ENCODE measurements around the gene PRDM15. TPM values are rescaled to one million over a fixed set of nuclear protein-coding genes. Genes with fewer than 3 reads are reported as not detected.

The PRDM15 gene
- total RNA-seq, 1 donor from 2014 or later: 10.2 TPM

GRCh38 chr21:41767606-41768436, 111.3 kb downstream of the PRDM15 start:
- H3K27me3 Mint-ChIP-seq (ENCODE audit: unreplicated experiment): peaks cover 15% of the 10 kb centered on the region
- peaks cover 2% of the 10 kb centered on the region for H3K9me3 Mint-ChIP-seq (ENCODE audit: unreplicated experiment)
- peak overlapping the region; percentile 89 for H3K4me3 Mint-ChIP-seq (ENCODE audit: unreplicated experiment)
- DNase-seq: no peak
- H3K36me3 Mint-ChIP-seq (ENCODE audit: unreplicated experiment): peaks cover 4% of the 10 kb centered on the region
- H3K27ac Mint-ChIP-seq (ENCODE audit: unreplicated experiment): no peak overlapping the region
- peaks cover 26% of the 10 kb centered on the region for H3K4me1 Mint-ChIP-seq (ENCODE audit: low read depth, unreplicated experiment)
- TF ChIP-seq, protein P1, sequence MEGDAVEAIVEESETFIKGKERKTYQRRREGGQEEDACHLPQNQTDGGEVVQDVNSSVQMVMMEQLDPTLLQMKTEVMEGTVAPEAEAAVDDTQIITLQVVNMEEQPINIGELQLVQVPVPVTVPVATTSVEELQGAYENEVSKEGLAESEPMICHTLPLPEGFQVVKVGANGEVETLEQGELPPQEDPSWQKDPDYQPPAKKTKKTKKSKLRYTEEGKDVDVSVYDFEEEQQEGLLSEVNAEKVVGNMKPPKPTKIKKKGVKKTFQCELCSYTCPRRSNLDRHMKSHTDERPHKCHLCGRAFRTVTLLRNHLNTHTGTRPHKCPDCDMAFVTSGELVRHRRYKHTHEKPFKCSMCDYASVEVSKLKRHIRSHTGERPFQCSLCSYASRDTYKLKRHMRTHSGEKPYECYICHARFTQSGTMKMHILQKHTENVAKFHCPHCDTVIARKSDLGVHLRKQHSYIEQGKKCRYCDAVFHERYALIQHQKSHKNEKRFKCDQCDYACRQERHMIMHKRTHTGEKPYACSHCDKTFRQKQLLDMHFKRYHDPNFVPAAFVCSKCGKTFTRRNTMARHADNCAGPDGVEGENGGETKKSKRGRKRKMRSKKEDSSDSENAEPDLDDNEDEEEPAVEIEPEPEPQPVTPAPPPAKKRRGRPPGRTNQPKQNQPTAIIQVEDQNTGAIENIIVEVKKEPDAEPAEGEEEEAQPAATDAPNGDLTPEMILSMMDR (IDR thresholded peaks at IDR 0.05; ENCODE audit: partially characterized antibody, unreplicated experiment): no peak

- peaks cover 4% of the 10 kb centered on the region for H3K36me3 Mint-ChIP-seq (ENCODE audit: unreplicated experiment)
- peaks cover 31% of the 10 kb centered on the region for H3K4me1 Mint-ChIP-seq (ENCODE audit: low read depth, unreplicated experiment)
- H3K27me3 Mint-ChIP-seq (ENCODE audit: unreplicated experiment): peaks cover 15% of the 10 kb centered on the region
- H3K9me3 Mint-ChIP-seq (ENCODE audit: unreplicated experiment): peaks cover 2% of the 10 kb centered on the region
- peak; percentile 78 for DNase-seq
- peak within 1 kb of the TSS; percentile 89 for H3K4me3 Mint-ChIP-seq (ENCODE audit: unreplicated experiment)
- H3K27ac Mint-ChIP-seq (ENCODE audit: unreplicated experiment): peak within 1 kb of the TSS; percentile 31
- TF ChIP-seq, protein P1 (IDR thresholded peaks at IDR 0.05; ENCODE audit: partially characterized antibody, unreplicated experiment): no peak
These were observed 112.1 kb downstream of the PRDM15 start, which contains the start of gene RIPK4 for GRCh38 chr21:41766883-41767605. RIPK4 (minus strand) TSS chr21:41767052; CDS start chr21:41767041, 11 bp downstream.

DNA sequence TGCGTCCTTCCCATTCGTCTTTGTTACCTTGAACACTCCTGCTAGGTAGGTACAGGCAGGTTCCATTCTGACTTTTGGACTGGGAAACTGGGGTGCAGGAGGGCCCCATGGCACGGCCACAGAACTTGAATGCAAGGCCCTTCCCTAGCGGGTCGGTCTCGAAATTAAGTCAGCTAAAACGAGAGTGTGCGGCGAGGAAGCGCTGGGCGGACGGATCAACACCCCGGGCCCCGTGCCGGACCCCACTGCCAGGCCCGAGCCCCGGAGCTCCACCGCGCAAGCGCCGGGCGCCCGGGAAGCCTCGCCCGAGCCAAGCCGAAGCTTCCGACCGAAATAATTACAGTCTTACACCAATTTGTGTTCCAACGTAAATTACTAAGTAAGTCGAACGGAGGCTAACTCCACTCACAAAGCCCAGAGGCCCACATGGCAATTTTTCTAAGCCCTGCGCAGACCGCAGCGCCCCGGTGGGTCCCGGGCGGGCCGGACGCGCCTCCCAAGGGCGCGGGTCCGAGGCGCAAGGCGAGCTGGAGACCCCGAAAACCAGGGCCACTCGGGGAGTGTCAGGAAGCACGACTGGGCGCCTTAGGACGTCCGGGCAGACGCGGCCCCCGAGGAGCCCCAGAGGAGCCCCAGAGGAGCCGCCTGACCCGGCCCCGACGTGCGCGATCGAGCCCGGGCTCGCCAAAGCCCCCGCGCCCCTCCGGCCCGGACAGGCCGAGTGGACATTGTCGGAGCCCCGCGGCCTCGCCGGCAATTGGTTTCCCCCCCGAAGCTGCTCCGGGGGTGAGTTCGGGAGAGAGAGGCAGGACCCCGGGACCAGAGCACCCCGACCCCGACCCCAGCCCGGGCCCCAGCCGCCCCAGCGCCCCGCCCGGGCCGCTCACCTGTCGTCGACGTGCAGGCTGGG, 112.9 kb downstream of the PRDM15 start:
- Mint-ChIP-seq H3K27me3 (ENCODE audit: unreplicated experiment) (peaks cover 19% of the 10 kb centered on the region), H3K27ac (ENCODE audit: unreplicated experiment) (no peak overlapping the region), H3K9me3 (ENCODE audit: unreplicated experiment) (peaks cover 2% of the 10 kb centered on the region), H3K4me1 (ENCODE audit: low read depth, unreplicated experiment) (peaks cover 37% of the 10 kb centered on the region), H3K36me3 (ENCODE audit: unreplicated experiment) (peaks cover 4% of the 10 kb centered on the region), H3K4me3 (ENCODE audit: unreplicated experiment) (peak overlapping the region; percentile 77)
- TF ChIP-seq, protein P1 (IDR thresholded peaks at IDR 0.05; ENCODE audit: partially characterized antibody, unreplicated experiment): no peak
- no peak for DNase-seq

GRCh38 chr21:41765420-41765821, 113.7 kb downstream of the PRDM15 start:
- H3K4me3 Mint-ChIP-seq (ENCODE audit: unreplicated experiment): peak overlapping the region; percentile 77
- TF ChIP-seq, protein P1 (IDR thresholded peaks at IDR 0.05; ENCODE audit: partially characterized antibody, unreplicated experiment): no peak
- no peak for DNase-seq
- peaks cover 2% of the 10 kb centered on the region for H3K9me3 Mint-ChIP-seq (ENCODE audit: unreplicated experiment)
- peaks cover 34% of the 10 kb centered on the region for H3K4me1 Mint-ChIP-seq (ENCODE audit: low read depth, unreplicated experiment)
- H3K27ac Mint-ChIP-seq (ENCODE audit: unreplicated experiment): no peak overlapping the region
- peaks cover 17% of the 10 kb centered on the region for H3K27me3 Mint-ChIP-seq (ENCODE audit: unreplicated experiment)
- H3K36me3 Mint-ChIP-seq (ENCODE audit: unreplicated experiment): peaks cover 4% of the 10 kb centered on the region
